Measurements from ENCODE around the gene SFTPB. TPM values are rescaled to one million over a fixed set of nuclear protein-coding genes. Genes with fewer than 3 reads are reported as not detected.

Gene SFTPB
- polyA plus RNA-seq, 2 donors, result 0.77 to 1.9 TPM

GRCh38 chr2:85611705-85612587 is 56.1 kb downstream of the SFTPB start, which contains the start of gene C2orf68:
Gene C2orf68, minus strand, starts transcription at chr2:85612066. Its CDS starts 82 bp downstream, at chr2:85611984.
- Histone ChIP-seq H3K4me3 (ENCODE audit: low read depth in 1 of 2, low read length in 2 of 2) (peak within 1 kb of the TSS; percentile 89 to 94), H3K36me3 (ENCODE audit: control insufficient read depth in 2 of 2, insufficient read depth in 2 of 2, low read length in 1 of 2) (peaks cover 9 to 11% of the 10 kb centered on the region in 2 donors), H3K27ac (ENCODE audit: low read depth in 2 of 2, low read length in 1 of 2) (peak within 1 kb of the TSS; percentile 92), H3K27me3 (ENCODE audit: control insufficient read depth in 1 of 2, insufficient read depth in 2 of 2, low read length in 2 of 2) (no peaks in the 10 kb centered on the region), H3K9me3 (ENCODE audit: control insufficient read depth in 2 of 2, insufficient read depth in 1 of 2, low read depth in 1 of 2, low read length in 1 of 2) (no peaks in the 10 kb centered on the region), H3K4me1 (ENCODE audit: control insufficient read depth in 2 of 2, insufficient read depth in 2 of 2, low read length in 1 of 2) (peaks cover 3 to 8% of the 10 kb centered on the region in 2 donors)
- WGBS, 2 donors, result 8 to 11% methylated on average over 69 to 73 of the region's 73 CpGs

- Histone ChIP-seq H3K9me3 (ENCODE audit: control insufficient read depth in 2 of 2, insufficient read depth in 1 of 2, low read depth in 1 of 2, low read length in 1 of 2) (no peaks in the 10 kb centered on the region), H3K36me3 (ENCODE audit: control insufficient read depth in 2 of 2, insufficient read depth in 2 of 2, low read length in 1 of 2) (peaks cover 9 to 11% of the 10 kb centered on the region in 2 donors), H3K27ac (ENCODE audit: low read depth in 2 of 2, low read length in 1 of 2) (peak overlapping the region; percentile 92), H3K27me3 (ENCODE audit: control insufficient read depth in 1 of 2, insufficient read depth in 2 of 2, low read length in 2 of 2) (no peaks in the 10 kb centered on the region), H3K4me1 (ENCODE audit: control insufficient read depth in 2 of 2, insufficient read depth in 2 of 2, low read length in 1 of 2) (peaks cover 3 to 8% of the 10 kb centered on the region in 2 donors), H3K4me3 (ENCODE audit: low read depth in 1 of 2, low read length in 2 of 2) (peak overlapping the region; percentile 89 to 94)
- WGBS, 2 donors, result 5 to 6% methylated on average over 24 of the region's 24 CpGs
Measured at GRCh38 chr2:85611217-85611704, 56.7 kb downstream of the SFTPB start.

Other genes with a start within 250 kb of the SFTPB start
- under 1 TPM; 0.07 to 0.14 TPM for gene SH2D6, start 249.5 kb downstream of the SFTPB start, polyA plus RNA-seq
- 100 to 1,000 TPM in 1 of 2 donors, 10 to 100 TPM in 1; 53.9 to 113 TPM for gene MAT2A, start 129.0 kb downstream of the SFTPB start, polyA plus RNA-seq
- 10 to 100 TPM; 10.2 to 18.1 TPM for gene GGCX, start 106.7 kb downstream of the SFTPB start, polyA plus RNA-seq
- 100 to 1,000 TPM; 337 to 430 TPM for gene VAMP8, start 90.6 kb downstream of the SFTPB start, polyA plus RNA-seq
- gene VAMP5, start 83.8 kb downstream of the SFTPB start, polyA plus RNA-seq, result 10 to 100 TPM; 19.5 to 39.6 TPM
- gene RNF181, start 72.5 kb downstream of the SFTPB start, polyA plus RNA-seq, result 100 to 1,000 TPM; 159 to 189 TPM
- 1 to 10 TPM; 9.3 to 9.9 TPM for gene TMEM150A, start 65.5 kb downstream of the SFTPB start, polyA plus RNA-seq
- 10 to 100 TPM; 13.8 to 31.7 TPM for gene C2orf68, start 56.1 kb downstream of the SFTPB start, polyA plus RNA-seq
- gene USP39, start 52.0 kb downstream of the SFTPB start, polyA plus RNA-seq, result 10 to 100 TPM; 18.3 to 30.8 TPM
- gene GNLY, start 26.2 kb upstream of the SFTPB start, polyA plus RNA-seq, result 1 to 10 TPM; 1.2 to 1.7 TPM
- 1 to 10 TPM; 3.0 to 5.9 TPM for gene ATOH8, start 85.8 kb upstream of the SFTPB start, polyA plus RNA-seq
- 1 to 10 TPM; 1.9 to 3.2 TPM for gene ST3GAL5, start 220.8 kb upstream of the SFTPB start, polyA plus RNA-seq